Measurements from ENCODE around the gene THRB. TPM values are rescaled to one million over a fixed set of nuclear protein-coding genes. Genes with fewer than 3 reads are reported as not detected.

The THRB gene
- total RNA-seq, 1 donor from 2014 or later: 27.5 TPM

- DNase-seq (ENCODE audit: low spot score): no peak
These were observed 339.9 kb downstream of the THRB start for GRCh38 chr3:24154781-24155180.

DNA sequence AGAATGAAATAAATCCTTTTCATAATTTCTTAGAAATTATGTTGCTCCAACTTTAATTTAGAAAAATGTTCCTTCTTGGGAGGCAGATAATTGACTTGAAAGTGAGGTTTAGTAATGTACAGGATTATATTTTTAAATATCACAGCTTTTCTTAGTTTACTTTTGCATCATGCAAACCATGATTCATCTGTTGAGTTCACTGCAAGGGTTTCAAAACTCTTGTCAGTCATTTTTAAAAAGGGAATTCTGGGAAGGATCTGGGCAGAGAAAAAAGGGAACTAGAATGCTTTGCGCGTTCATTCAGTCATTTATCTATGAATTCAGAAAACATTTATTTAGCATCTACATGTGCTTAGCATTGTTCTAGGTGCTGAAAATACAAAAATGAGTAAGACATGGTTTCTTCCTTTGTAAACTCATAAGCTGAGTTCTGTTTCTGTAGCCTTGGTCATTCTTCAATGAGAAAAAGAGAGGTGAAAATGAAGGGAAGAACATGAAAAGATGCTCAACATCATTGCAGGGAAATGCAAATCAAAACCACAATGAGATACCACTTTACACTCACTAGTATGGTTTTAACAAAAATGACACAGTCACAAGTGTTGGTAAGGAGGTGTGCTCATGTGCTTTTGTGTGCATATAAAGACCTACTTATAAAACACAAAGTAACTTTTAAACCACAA is 340.5 kb downstream of the THRB start:
- no peak for DNase-seq (ENCODE audit: low spot score)

DNA sequence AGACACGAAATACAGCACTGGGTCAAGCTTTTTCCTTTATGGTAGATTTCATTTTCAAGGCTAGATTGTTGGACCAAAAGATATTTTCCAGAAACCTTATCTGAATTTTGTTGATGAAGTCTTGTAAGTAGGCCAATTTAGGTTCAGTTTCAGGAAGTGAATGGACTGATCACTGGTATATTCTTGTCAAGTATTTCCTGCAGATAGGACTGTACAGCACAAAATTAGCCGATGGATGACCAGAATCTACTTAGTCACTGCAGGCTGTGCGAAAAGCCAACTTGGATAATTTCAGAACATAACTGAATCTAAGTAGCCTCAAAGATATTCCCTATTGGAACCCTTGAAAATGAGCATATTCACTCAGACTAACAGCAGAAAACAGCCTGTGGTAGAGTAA is 343.1 kb downstream of the THRB start:
- DNase-seq (ENCODE audit: low spot score): no peak

- no peak for DNase-seq (ENCODE audit: low spot score)
These were observed 345.6 kb downstream of the THRB start for GRCh38 chr3:24149032-24149431.

- DNase-seq (ENCODE audit: low spot score): no peak
These were observed 348.4 kb downstream of the THRB start for GRCh38 chr3:24145981-24146822.

GRCh38 chr3:24145481-24145880 is 349.2 kb downstream of the THRB start:
- DNase-seq (ENCODE audit: low spot score): no peak

DNA sequence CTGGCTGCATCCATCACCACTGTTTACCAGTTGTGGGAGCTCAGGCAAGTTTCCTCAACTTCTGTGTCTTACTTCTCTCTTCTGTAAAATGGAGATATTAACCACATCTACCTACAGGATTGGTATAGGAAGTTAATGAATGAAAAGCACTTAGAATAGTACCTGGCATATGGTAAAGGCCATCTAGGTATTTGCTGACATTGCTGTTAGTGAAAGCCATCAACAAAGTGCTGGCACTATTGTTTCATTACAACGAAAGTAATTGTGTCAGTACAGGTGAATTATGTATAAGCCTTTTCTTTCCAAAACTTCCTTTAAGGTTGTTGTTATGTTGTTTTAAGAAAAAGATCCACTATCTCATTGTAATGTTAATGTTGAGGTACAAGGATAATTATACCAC is 352.5 kb downstream of the THRB start:
- no peak for DNase-seq (ENCODE audit: low spot score)

DNA sequence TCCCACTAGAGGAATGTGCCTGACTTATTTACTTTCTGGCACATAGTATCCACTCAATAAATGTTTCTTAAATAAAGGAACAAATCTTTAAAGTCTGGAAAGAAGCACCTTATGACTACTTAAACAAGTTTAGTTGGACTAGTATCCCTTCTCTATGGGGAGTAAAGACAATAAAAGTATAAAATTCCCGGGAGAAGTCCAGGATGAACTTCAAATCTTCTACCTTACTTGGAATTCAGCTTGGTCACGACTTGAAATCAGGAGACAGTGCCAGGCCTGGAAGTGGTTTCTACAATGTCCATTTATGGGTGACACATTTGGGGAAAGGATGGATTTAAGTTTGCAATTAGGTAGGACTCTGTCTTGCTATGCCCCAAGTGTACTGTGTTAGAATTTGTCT is 353.1 kb downstream of the THRB start:
- DNase-seq (ENCODE audit: low spot score): no peak

DNA sequence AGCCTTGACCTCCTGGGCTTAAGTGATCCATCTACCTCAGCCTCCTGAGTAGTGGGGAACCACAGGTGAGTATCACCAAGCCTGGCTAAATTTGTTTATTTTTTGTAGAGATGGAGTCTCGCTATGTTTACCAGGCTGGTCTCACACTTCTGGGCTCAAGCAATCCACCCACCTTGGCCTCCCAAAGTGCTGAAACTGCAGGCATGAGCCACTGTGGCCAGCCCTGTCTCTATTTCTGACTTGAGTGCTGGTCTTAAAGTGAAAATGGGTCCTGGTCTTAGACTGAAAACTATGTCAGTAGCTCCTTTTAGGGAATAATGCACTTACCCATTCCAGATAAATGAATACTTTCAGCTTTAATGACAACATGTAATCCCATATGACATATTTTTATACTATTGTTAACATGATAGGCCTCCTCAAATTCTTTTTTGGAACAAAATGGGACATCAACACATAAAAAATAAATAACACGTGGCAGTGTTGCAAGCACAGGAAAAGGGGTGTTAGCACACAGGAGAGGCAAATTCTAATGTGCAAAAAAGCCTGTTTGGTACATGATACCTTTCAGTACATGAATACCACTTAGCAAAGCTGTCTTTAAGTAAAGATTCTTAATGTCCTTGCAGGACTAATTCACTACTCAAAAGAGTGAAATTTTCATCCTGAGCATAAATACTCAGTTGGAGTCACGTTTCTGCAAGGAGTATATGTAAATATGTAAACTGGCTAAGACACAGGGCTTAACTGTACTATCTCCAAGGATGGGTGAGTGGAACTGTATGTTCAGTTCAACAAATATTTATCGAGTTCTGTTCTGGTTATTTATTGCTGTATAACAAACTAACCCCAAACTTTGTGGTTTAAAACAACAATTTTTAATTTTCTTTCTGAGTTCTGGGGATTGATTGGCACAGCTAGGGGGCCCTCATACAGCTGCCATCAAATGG is 354.9 kb downstream of the THRB start:
- no peak for DNase-seq (ENCODE audit: low spot score)

DNA sequence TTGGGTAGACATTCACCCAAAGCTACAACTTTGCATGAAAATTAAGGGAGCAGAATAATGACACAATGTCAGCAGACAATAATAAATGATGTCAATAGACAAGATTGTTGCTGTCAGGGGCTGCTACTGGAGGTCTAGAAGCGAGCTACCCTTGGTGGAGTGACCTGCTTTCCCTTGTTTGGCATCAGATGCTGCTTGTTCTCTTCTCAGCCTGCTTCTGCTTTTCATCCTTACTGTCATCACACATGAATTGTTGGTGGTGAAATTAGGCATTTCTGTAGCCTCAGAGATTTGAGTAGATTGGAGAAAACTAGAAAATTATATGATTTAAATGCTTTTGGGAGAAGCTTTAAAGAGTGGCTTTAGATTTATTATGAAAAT is 355.8 kb downstream of the THRB start:
- no peak for DNase-seq (ENCODE audit: low spot score)

DNA sequence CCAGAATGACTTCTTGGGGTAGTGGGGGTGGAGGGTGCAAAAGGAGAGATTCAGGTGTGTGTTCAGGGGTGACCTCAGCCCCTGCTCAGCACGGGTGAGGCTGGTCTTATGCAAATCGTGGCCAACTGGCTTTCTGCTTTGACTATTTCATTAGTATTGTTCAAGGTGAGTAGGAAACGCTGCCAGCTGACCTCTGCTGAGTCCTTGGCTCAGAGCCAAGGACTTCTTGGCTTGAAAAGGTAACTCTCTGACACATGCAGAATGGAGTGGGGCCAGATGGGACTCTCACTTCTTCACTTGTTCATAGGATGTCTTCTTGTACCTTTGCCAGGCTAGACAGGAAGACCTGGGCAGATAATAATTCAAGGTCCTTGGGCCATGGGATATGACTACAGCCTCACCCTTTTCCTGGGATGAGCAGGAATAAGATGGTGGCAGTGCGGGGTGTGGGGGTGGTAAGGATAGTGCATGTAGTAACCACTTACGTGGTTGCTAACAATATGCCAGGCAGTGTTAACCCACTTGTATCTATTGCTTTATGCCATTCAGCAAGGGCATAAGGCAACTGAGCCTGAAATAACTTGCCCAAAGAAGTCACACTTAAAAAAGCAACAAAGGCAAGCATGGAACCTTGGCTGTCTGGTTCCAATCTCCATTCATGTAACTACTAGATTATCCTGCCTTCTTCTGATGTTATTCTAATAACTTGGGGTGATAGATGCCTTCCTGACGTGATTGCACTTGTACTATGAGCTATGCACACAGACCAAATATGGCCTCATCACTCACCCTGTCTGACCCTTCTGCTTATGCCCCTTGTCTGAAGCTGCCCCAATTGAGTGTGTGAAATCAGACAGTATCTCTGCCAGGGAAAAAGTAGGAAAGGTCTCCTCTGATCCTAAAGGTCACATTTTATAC is 356.4 kb downstream of the THRB start:
- no peak for DNase-seq (ENCODE audit: low spot score)

DNA sequence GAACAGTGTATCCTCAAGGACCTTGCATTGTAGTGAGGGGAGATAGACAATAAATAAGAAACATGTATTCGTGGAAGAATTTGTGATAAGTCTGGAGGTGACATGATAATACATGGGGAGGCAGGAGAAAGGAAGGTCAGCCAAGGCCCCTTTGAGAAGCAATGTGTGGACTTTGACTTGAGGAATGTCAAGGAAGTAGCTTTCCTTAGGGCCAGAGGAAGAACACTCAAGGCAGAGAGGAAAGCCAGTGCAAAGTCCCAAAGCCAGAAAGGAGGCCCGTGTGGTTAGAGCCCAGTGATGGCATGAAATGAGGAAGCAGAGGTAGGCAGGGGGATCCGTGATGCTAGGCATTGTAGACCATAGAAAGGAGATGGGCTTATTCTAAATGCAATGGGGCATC is 357.3 kb downstream of the THRB start:
- no peak for DNase-seq (ENCODE audit: low spot score)

DNA sequence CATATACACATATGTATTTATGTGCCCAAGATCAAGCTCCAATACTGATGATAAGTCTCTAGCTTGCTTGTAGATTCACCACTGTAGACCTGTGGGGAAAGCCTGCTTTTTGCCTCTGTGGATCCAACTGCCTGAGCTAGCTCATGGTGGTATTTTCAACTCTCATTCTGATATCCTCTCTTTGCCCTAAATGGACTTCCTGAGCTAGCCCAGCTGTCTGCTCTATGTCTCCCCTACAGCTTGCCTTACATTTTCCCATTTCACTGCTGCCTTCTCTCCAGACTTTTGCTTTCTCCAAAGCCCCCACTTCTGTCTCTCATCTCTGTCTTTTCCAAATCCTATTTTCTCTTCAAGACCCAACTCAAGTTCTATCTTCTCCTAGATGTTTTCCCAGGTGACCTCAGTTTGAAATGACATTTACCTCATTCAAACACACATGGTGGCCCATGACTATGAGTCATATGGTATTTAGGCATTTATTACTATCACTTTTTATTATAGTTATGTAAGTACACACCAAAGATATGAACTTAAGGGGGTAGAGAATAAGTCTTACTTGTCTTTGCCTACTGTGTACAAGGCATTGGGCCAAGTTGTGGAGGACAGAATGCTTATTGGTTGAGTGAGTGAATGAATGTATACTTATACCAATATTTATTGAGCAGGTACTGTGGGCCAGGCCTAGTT is 357.9 kb downstream of the THRB start:
- DNase-seq (ENCODE audit: low spot score): no peak

GRCh38 chr3:24135280-24135679 is 359.4 kb downstream of the THRB start:
- DNase-seq (ENCODE audit: low spot score): no peak

GRCh38 chr3:24133942-24134341 is 360.7 kb downstream of the THRB start:
- no peak for DNase-seq (ENCODE audit: low spot score)

- DNase-seq (ENCODE audit: low spot score): no peak
These were observed 361.2 kb downstream of the THRB start for GRCh38 chr3:24133436-24133835.

DNA sequence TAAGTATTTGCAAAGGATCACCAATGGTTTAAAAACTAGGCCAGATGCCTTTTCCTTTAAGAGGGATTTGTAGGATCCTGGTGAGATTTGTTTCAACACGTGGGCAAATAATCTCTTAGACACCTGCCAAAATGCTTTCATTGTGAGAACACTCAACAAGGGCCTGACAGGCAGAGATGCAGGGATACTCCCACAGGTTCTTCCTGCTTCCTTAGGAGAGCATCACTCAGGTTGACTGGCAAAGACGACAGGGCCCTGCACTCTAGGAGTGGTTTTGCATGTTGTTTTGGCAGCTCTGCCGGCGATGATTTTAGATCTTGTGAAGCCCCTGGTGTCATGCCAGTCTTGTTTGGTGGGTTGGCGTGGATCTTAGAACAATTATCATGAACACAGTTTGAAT is 365.1 kb downstream of the THRB start:
- DNase-seq (ENCODE audit: low spot score): no peak

DNA sequence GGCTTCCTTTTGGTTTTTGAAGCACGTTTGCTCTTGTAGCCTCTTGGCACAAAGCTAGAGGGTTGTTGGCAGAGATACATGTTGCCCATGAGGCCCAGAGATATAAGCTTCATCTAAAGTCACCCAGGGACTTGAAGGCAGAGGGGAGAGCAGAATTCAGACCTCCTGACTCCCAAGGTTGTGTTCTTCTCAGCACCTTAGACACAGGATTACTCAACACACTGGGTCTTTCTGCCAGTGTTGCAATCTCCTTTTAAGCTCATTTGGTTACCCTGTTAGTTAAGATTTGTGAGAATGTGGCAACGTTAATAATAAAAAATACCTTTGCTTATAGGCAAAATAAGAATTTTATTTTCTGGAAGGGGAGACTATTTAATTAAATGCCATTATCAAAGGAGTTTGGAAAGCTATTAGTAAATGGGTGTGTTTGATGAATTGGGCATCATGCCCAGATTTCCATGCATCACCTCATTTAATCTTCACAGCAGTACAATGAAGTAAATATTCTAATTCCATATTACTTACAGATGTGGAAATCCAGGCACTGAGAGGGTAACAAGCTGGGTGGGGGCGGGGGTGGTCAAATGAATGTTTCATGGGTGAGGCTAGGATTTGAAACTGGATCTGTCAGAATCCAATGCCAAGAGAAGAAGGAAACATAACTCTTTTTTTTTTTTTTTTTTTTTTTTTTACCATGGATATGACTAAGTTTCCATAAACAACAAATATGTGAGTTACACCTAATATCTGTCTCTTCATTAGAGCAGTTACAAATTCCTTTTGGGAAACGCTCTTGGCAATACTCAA is 366.2 kb downstream of the THRB start:
- no peak for DNase-seq (ENCODE audit: low spot score)

DNA sequence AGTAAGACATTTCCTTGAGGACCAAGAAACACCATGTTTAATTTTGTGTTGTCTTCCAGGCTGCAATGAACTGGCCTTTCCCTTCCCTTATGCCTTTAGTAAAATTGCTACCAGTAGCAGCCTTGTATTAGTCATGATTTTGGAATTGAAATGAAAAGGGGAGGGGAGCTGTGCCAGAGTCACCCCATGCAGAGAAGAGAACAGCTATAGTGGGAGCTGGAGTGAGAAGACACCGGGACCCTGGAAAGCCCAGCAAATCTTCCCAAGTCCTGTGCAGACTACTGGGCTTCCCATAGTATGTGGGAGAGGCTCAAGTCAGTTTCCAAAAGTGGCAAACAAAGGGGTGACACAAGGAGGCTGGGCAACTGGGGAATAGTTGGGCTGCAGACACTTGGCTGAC is 371.1 kb downstream of the THRB start:
- no peak for DNase-seq (ENCODE audit: low spot score)

Data from mesenteric fat pad (tissue), 1 donor.